PC-3 (cell line): ENCODE results near the gene TSN. TPM values are rescaled to one million over a fixed set of nuclear protein-coding genes. Genes with fewer than 3 reads are reported as not detected.

Source experiments
- ATAC-seq: fragments of 200-7000 bp; cut with Tn5 transposase; 2 replicates; pipeline ENCODE4 v1.9.1; 2020; ENCODE audit warnings: mild to moderate bottlenecking, moderate library complexity
- BruUV-seq: library from RNA; stranded (reverse); fragments of 400-500 nt; replicated peaks from 2 replicates; lab custom pipeline; 2021; lab: Mats Ljungman, UMichigan
- CTCF ChIA-PET: fragments of 300-600 bp; sonication (Branson Sonifier 250); formaldehyde crosslinking; loops from one replicate; lab custom pipeline; 2022; ENCODE audit warnings: antibody characterized with exemption; lab: Charles Lee
- POLR2A ChIA-PET: fragments of 300-600 bp; sonication (Branson Sonifier 250); formaldehyde crosslinking; loops from one replicate; lab custom pipeline; 2022; ENCODE audit warnings: antibody characterized with exemption; ENCODE audit not compliant: unreplicated experiment; lab: Charles Lee
- DNase-seq: peaks from one replicate; pipeline ENCODE4 v3.0.0-alpha.2; 2015
- H2AFZ ChIP-seq: fragments of 300-600 bp; sonication (generic); 2 replicates; pipeline ENCODE4 v1.6.0; 2016; ENCODE audit warnings: antibody characterized with exemption, low read length
- H3F3A ChIP-seq: fragments of 300-600 bp; sonication (generic); one replicate; pipeline ENCODE4 v1.6.0; 2017; ENCODE audit warnings: antibody characterized with exemption, low read length, control low read depth, mild to moderate bottlenecking; ENCODE audit not compliant: unreplicated experiment
- H3K27ac ChIP-seq: fragments of 300-600 bp; sonication (generic); 2 replicates; pipeline ENCODE4 v1.5.1; 2016; ENCODE audit warnings: mild to moderate bottlenecking, low read length
- H3K27me3 ChIP-seq: fragments of 300-600 bp; sonication (generic); 2 replicates; pipeline ENCODE4 v1.6.1; 2016; ENCODE audit warnings: low read length, mixed read lengths
- H3K36me3 ChIP-seq: fragments of 300-600 bp; sonication (generic); 2 replicates; pipeline ENCODE4 v1.6.1; 2016; ENCODE audit warnings: low read depth, mixed run types, low read length, mixed read lengths
- H3K4me1 ChIP-seq: fragments of 300-600 bp; sonication (generic); 2 replicates; pipeline ENCODE4 v1.5.1; 2016; ENCODE audit warnings: low read length; ENCODE audit not compliant: insufficient read depth
- H3K4me2 ChIP-seq: fragments of 300-600 bp; sonication (generic); 2 replicates; pipeline ENCODE4 v1.6.0; 2016; ENCODE audit warnings: low read length
- H3K4me3 ChIP-seq: fragments of 300-600 bp; sonication (generic); 2 replicates; pipeline ENCODE4 v1.5.1; 2016; ENCODE audit warnings: mild to moderate bottlenecking, low read length, mixed read lengths
- H3K79me2 ChIP-seq: fragments of 300-600 bp; sonication (generic); 2 replicates; pipeline ENCODE4 v1.6.1; 2017; ENCODE audit warnings: low read length, mixed read lengths
- H3K9ac ChIP-seq: fragments of 300-600 bp; sonication (generic); 2 replicates; pipeline ENCODE4 v1.6.0; 2016; ENCODE audit warnings: mild to moderate bottlenecking, low read length
- H3K9me2 ChIP-seq: fragments of 300-600 bp; sonication (generic); replicated peaks from 2 replicates; pipeline ENCODE4 v1.6.1; 2016; ENCODE audit warnings: mixed run types, low read length, mixed read lengths
- H3K9me3 ChIP-seq: fragments of 300-600 bp; sonication (generic); 2 replicates; pipeline ENCODE4 v1.6.1; 2016; ENCODE audit warnings: low read length, mixed read lengths
- H4K20me1 ChIP-seq: fragments of 300-600 bp; sonication (generic); 2 replicates; pipeline ENCODE4 v1.6.1; 2016; ENCODE audit warnings: low read length, mixed read lengths
- EZH2 ChIP-seq: fragments of 300-600 bp; sonication (generic); IDR thresholded peaks from one replicate; pipeline ENCODE4 v1.6.1; 2017; ENCODE audit warnings: antibody characterized with exemption, mild to moderate bottlenecking, low read length; ENCODE audit not compliant: unreplicated experiment
- EZH2phosphoT487 ChIP-seq: fragments of 300-600 bp; sonication (generic); IDR thresholded peaks from 2 replicates; pipeline ENCODE4 v1.6.1; 2018; ENCODE audit warnings: mild to moderate bottlenecking, antibody characterized with exemption, low read length, borderline replicate concordance
- intact Hi-C: fragments of 100-400 bp; cut with micrococcal nuclease; formaldehyde crosslinking; loops from 2 replicates; pipeline ENCODE4 v1.9.0; 2023
- total RNA-seq: library from RNA; depleted of rRNA; stranded (reverse); fragments of >200 nt; gene quantifications from 2 replicates; pipeline ENCODE4 v1.2.3, GENCODE V29; 2014
- TF ChIP-seq, protein P1 (sequence below): fragments of 300-600 bp; sonication (generic); conservative IDR thresholded peaks from 2 replicates; pipeline ENCODE4 v1.5.1; 2017; ENCODE audit warnings: antibody characterized with exemption, low read depth, mild to moderate bottlenecking, low read length

The TSN gene
- total RNA-seq, 1 experiment from 2014 or later, result 55.0 TPM

- H3K79me2 ChIP-seq, result peaks cover 40% of the 10 kb centered on the region
- H3K9me2 ChIP-seq, result no peaks in the 10 kb centered on the region
- TF ChIP-seq, protein P1, sequence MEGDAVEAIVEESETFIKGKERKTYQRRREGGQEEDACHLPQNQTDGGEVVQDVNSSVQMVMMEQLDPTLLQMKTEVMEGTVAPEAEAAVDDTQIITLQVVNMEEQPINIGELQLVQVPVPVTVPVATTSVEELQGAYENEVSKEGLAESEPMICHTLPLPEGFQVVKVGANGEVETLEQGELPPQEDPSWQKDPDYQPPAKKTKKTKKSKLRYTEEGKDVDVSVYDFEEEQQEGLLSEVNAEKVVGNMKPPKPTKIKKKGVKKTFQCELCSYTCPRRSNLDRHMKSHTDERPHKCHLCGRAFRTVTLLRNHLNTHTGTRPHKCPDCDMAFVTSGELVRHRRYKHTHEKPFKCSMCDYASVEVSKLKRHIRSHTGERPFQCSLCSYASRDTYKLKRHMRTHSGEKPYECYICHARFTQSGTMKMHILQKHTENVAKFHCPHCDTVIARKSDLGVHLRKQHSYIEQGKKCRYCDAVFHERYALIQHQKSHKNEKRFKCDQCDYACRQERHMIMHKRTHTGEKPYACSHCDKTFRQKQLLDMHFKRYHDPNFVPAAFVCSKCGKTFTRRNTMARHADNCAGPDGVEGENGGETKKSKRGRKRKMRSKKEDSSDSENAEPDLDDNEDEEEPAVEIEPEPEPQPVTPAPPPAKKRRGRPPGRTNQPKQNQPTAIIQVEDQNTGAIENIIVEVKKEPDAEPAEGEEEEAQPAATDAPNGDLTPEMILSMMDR, result no peak
- TF ChIP-seq EZH2phosphoT487, result no peak
- no peak for TF ChIP-seq EZH2
- BruUV-seq, result no TSS peak
- H3K9me3 ChIP-seq, result no peaks in the 10 kb centered on the region
- peak within 1 kb of the TSS; percentile 100 for H3K4me3 ChIP-seq
- H2AFZ ChIP-seq, result peak within 1 kb of the TSS; percentile 88
- peaks cover 9% of the 10 kb centered on the region for H3K4me1 ChIP-seq
- peak within 1 kb of the TSS; percentile 100 for H3K9ac ChIP-seq
- intact Hi-C loops, result loop anchor here (1.0 to 2.0 kb wide), 2 partner anchors 18 to 205 kb away; partner anchors contain the start of gene TSN
- H3F3A ChIP-seq, result no peaks in the 10 kb centered on the region
- POLR2A ChIA-PET, result interaction anchor here (0.6 to 0.8 kb wide), 3 partner anchors 42 to 372 kb away, joined by 3 to 21 read pairs (median 3); no protein-coding TSS in a partner anchor
- peaks cover 25% of the 10 kb centered on the region; the same call in 1 of the 2 replicates for H3K36me3 ChIP-seq
- H3K27me3 ChIP-seq, result no peaks in the 10 kb centered on the region
- peak within 1 kb of the TSS; percentile 90 for H3K4me2 ChIP-seq
- peak; percentile 96 for DNase-seq
- H4K20me1 ChIP-seq, result peaks cover 16% of the 10 kb centered on the region
- H3K27ac ChIP-seq, result peak within 1 kb of the TSS; percentile 68
- CTCF ChIA-PET, result interaction anchor here (0.7 kb wide), 2 partner anchors 88 to 170 kb away, joined by 5 to 22 read pairs; no protein-coding TSS in a partner anchor
- peak; percentile 93 for ATAC-seq
Observed at GRCh38 chr2:121736462-121737336, 18.8 kb upstream of the TSN start, which contains the start of gene NIFK. Gene NIFK (minus strand): TSS chr2:121736875. CDS start chr2:121736850, 25 bp downstream.

GRCh38 chr2:121740973-121741372, 14.5 kb upstream of the TSN start:
- H2AFZ ChIP-seq, result no peak overlapping the region
- intact Hi-C loops, result no loop called here

More at GRCh38 chr2:121740973-121741372, 14.5 kb upstream of the TSN start:
- Histone ChIP-seq H3K9me3 (no peaks in the 10 kb centered on the region), H3K36me3 (no peaks in the 10 kb centered on the region), H3K27me3 (no peaks in the 10 kb centered on the region), H3K4me1 (no peaks in the 10 kb centered on the region), H3K9me2 (no peaks in the 10 kb centered on the region), H3K79me2 (peaks cover 8% of the 10 kb centered on the region), H3K4me3 (no peak overlapping the region), H3F3A (no peaks in the 10 kb centered on the region), H3K27ac (no peak overlapping the region), H3K4me2 (no peak overlapping the region), H3K9ac (no peak overlapping the region), H4K20me1 (peaks cover 3% of the 10 kb centered on the region)
- DNase-seq (no peak), ATAC-seq (no peak)
- CTCF ChIA-PET, result no interaction called here
- no peak for TF ChIP-seq EZH2phosphoT487
- TF ChIP-seq, protein P1, result no peak
- TF ChIP-seq EZH2, result no peak
- POLR2A ChIA-PET, result no interaction called here
- BruUV-seq, result no TSS peak
